ENCODE results near the gene NFXL1.

DNA sequence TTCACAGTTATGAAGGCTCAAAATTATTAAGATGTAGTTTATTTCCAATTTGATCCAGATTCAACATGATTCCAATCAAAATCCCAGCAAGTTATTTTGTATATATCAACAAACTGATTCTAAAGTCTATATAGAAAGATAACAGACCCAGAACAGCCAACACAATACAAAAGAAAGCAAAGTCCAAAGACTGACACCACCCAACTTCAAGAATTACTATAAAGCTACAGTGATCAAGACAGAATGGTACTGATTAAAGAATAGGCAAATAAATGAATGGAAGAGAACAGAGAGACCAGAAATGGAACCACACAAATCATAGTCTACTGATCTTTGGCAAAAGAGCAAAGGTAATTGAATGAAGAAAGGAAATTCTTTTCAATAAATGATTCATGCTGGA, 34.9 kb downstream of the NFXL1 start:
- TF ChIP-seq, protein P1, sequence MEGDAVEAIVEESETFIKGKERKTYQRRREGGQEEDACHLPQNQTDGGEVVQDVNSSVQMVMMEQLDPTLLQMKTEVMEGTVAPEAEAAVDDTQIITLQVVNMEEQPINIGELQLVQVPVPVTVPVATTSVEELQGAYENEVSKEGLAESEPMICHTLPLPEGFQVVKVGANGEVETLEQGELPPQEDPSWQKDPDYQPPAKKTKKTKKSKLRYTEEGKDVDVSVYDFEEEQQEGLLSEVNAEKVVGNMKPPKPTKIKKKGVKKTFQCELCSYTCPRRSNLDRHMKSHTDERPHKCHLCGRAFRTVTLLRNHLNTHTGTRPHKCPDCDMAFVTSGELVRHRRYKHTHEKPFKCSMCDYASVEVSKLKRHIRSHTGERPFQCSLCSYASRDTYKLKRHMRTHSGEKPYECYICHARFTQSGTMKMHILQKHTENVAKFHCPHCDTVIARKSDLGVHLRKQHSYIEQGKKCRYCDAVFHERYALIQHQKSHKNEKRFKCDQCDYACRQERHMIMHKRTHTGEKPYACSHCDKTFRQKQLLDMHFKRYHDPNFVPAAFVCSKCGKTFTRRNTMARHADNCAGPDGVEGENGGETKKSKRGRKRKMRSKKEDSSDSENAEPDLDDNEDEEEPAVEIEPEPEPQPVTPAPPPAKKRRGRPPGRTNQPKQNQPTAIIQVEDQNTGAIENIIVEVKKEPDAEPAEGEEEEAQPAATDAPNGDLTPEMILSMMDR (IDR thresholded peaks at IDR 0.05), result no peak
- TF ChIP-seq POLR2A (IDR thresholded peaks at IDR 0.05), result no peak

All from adrenal gland (tissue), 5 donors.